H1 (cell line): ENCODE results near the gene TSR3. TPM values are rescaled to one million over a fixed set of nuclear protein-coding genes. Genes with fewer than 3 reads are reported as not detected.

Experiments
- ATF2 ChIP-seq: IDR thresholded peaks from 2 replicates; pipeline ENCODE4 v1.6.1; 2012; ENCODE audit warnings: low read length, inconsistent platforms
- ATF3 ChIP-seq: IDR thresholded peaks from 2 replicates; pipeline ENCODE4 v1.6.1; 2011; ENCODE audit warnings: low read depth, mild to moderate bottlenecking, low read length; ENCODE audit not compliant: insufficient read depth
- FOSL1 ChIP-seq: IDR thresholded peaks from 2 replicates; pipeline ENCODE4 v1.6.1; 2011; ENCODE audit warnings: mild to moderate bottlenecking, low read depth, low read length, moderate library complexity; ENCODE audit not compliant: insufficient read depth
- HDAC6 ChIP-seq: IDR thresholded peaks from one replicate; pipeline ENCODE4 v1.7.1; 2012; ENCODE audit warnings: low read depth, mild to moderate bottlenecking, inconsistent platforms, low read length, moderate library complexity
- JUN ChIP-seq: IDR thresholded peaks from 2 replicates; pipeline ENCODE4 v1.6.1; 2011; ENCODE audit warnings: low read depth, mild to moderate bottlenecking, improper control_type of control experiment, low read length
- JUND ChIP-seq: IDR thresholded peaks from 2 replicates; pipeline ENCODE4 v1.6.1; 2011; ENCODE audit warnings: mild to moderate bottlenecking, improper control_type of control experiment, low read length
- POLR2AphosphoS5 ChIP-seq: IDR thresholded peaks from 2 replicates; pipeline ENCODE4 v1.6.1; 2011; ENCODE audit warnings: low read depth, low read length
- RBBP5 ChIP-seq: IDR thresholded peaks from 2 replicates; pipeline ENCODE4 v1.7.1; 2012; ENCODE audit warnings: low read depth, mild to moderate bottlenecking, inconsistent platforms, low read length, moderate library complexity, borderline replicate concordance
- SIX5 ChIP-seq: IDR thresholded peaks from 2 replicates; pipeline ENCODE4 v1.6.1; 2011; ENCODE audit warnings: mild to moderate bottlenecking, low read depth, low read length
- SP2 ChIP-seq: IDR thresholded peaks from 2 replicates; pipeline ENCODE4 v1.6.1; 2012; ENCODE audit warnings: mild to moderate bottlenecking, low read length, inconsistent platforms
- SRF ChIP-seq: IDR thresholded peaks from 2 replicates; pipeline ENCODE4 v1.6.1; 2011; ENCODE audit warnings: mild to moderate bottlenecking, low read depth, low read length, moderate library complexity
- polyA plus RNA-seq, 7 experiments: library from polyadenylated mRNA; depleted of rRNA in 3 of 7; stranded (reverse) in 5 of 7; unstranded in 2 of 7; fragments of >200 nt in 5 of 7; fragments of 200-250 nt in 2 of 7; gene quantifications; 1 replicate in 5 of 7; 2 replicates in 1 of 7; 4 replicates in 1 of 7; pipeline versions ENCODE4 v1.2.1 to v1.2.3, GENCODE V29; 2011 to 2013; ENCODE audit warnings: missing spikeins in 2 of 7, mixed read lengths in 2 of 7
- total RNA-seq: library from RNA; stranded (reverse); fragmentation: NEBNext Ultra II Directional; extraction: Animal tissue kit (Norgen Biotek cat#: 25700); gene quantifications from 2 replicates; pipeline ENCODE4 v1.2.1, GENCODE V29; 2021

Gene TSR3
- total and polyA plus RNA-seq, 2 of the 8 experiments (the other 6 are each of a cell fraction or from before 2014, with no cell fraction given): 43.1 to 52.3 TPM

- TF ChIP-seq ATF2 (no peak), FOSL1 (no peak), JUND (no peak), SIX5 (no peak), SRF (no peak), JUN (no peak), SP2 (no peak), HDAC6 (no peak), RBBP5 (no peak), POLR2AphosphoS5 (no peak), ATF3 (no peak)
Observed at GRCh38 chr16:1357906-1358566, 6.4 kb upstream of the TSR3 start (continued).
